ENCODE measurements around the gene APLN.

DNA sequence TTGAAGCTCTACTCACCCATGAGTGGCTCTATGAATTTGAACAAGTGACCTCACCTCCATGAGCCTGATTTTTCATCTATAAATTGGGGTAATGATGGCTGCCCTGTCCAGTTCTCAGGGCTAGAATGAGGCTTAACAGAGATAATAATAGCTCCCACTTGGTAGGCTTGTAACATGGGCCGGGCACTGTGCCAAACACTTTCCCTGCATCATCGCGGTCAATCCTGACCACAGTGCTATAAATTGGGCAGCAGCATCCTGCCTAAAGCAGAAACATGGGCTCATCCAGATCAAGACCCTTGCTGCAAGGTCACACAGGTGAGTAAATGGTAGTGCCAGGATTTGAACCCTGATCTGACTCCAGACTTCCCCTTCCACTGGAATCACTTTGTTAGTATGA, 12.8 kb downstream of the APLN start:
- no peak for TF ChIP-seq EZH2 (IDR thresholded peaks at IDR 0.05; ENCODE audit: insufficient read depth, low read length)
- TF ChIP-seq, protein P1, sequence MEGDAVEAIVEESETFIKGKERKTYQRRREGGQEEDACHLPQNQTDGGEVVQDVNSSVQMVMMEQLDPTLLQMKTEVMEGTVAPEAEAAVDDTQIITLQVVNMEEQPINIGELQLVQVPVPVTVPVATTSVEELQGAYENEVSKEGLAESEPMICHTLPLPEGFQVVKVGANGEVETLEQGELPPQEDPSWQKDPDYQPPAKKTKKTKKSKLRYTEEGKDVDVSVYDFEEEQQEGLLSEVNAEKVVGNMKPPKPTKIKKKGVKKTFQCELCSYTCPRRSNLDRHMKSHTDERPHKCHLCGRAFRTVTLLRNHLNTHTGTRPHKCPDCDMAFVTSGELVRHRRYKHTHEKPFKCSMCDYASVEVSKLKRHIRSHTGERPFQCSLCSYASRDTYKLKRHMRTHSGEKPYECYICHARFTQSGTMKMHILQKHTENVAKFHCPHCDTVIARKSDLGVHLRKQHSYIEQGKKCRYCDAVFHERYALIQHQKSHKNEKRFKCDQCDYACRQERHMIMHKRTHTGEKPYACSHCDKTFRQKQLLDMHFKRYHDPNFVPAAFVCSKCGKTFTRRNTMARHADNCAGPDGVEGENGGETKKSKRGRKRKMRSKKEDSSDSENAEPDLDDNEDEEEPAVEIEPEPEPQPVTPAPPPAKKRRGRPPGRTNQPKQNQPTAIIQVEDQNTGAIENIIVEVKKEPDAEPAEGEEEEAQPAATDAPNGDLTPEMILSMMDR (IDR thresholded peaks at IDR 0.05; ENCODE audit: insufficient read depth, low read depth, low read length): no peak
